ENCODE measurements around the gene DLST. TPM values are rescaled to one million over a fixed set of nuclear protein-coding genes. Genes with fewer than 3 reads are reported as not detected.
"Not testable (repeated sequence)": the region's sequence is repeated elsewhere in the genome, so short reads cannot be mapped to it uniquely, and the experiment has no call there.

Gene DLST
- total and polyA plus RNA-seq, 3 experiments from 2014 or later: 8.8 to 161 (median 160) TPM

GRCh38 chr14:74932936-74933335 is 51.2 kb downstream of the DLST start:
- Mint-ChIP-seq H3K4me1 (peaks cover 12 to 17% (median 12%) of the 10 kb centered on the region in 3 donors), H3K27me3 (peaks cover 3 to 20% of the 10 kb centered on the region in 2 donors)
- H3K27ac Mint-ChIP-seq; H3K9me3 ChIP-seq (ENCODE audit: low read length); H3K27ac ChIP-seq (ENCODE audit: low read depth, low read length); H3K9me3 Mint-ChIP-seq; H3K27me3 ChIP-seq (ENCODE audit: insufficient read depth, low read length, poor library complexity, severe bottlenecking); H3K4me3 ChIP-seq (ENCODE audit: low read length); CTCF ChIA-PET; POLR2A ChIA-PET; H3K4me3 Mint-ChIP-seq; H3K36me3 ChIP-seq (ENCODE audit: insufficient read depth, low read length); H3K4me1 ChIP-seq (ENCODE audit: insufficient read depth, low read length); H3K36me3 Mint-ChIP-seq; DNase-seq: not testable (repeated sequence)

DNA sequence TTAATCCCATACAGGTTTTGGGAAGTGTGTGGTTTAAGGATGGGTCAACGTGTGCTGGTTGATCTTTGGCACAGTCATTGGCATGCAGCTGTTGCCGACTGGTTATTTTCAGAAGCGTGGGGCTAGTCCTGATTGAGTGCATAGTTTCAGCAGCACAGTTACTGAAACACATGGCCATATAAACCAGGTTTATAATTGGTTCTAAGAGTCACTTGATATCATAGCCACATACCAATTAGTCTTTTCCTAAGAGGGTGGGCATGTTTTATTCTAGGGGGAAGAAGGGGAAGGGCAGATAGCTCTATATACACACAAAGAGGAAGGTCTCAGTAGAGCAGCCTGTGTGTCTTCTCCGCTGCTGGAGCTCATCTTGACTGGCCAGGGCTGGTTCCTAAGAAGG is 52.3 kb downstream of the DLST start:
- Mint-ChIP-seq H3K4me1 (peaks cover 12 to 21% (median 13%) of the 10 kb centered on the region in 3 donors), H3K9me3 (no peaks in the 10 kb centered on the region), H3K36me3 (peaks cover 0 to 2% (median 0%) of the 10 kb centered on the region in 3 donors), H3K4me3 (no peak overlapping the region), H3K27ac (no peak overlapping the region), H3K27me3 (peaks cover 3 to 20% of the 10 kb centered on the region in 2 donors)
- no peak overlapping the region for H3K27ac ChIP-seq (ENCODE audit: low read depth, low read length)
- ChIA-PET POLR2A (no interaction called here), CTCF (interaction anchor here (0.6 to 3.1 kb wide), 2 partner anchors 11 to 213 kb away, joined by 4 to 11 read pairs; no protein-coding TSS in a partner anchor)
- no peak overlapping the region for H3K4me3 ChIP-seq (ENCODE audit: low read length)
- no peaks in the 10 kb centered on the region for H3K4me1 ChIP-seq (ENCODE audit: insufficient read depth, low read length)
- H3K36me3 ChIP-seq (ENCODE audit: insufficient read depth, low read length): no peaks in the 10 kb centered on the region
- no peaks in the 10 kb centered on the region for H3K27me3 ChIP-seq (ENCODE audit: insufficient read depth, low read length, poor library complexity, severe bottlenecking)
- DNase-seq: no peak
- no peaks in the 10 kb centered on the region for H3K9me3 ChIP-seq (ENCODE audit: low read length)

GRCh38 chr14:74934476-74935359 is 53.0 kb downstream of the DLST start:
- Histone ChIP-seq H3K9me3 (ENCODE audit: low read length) (no peaks in the 10 kb centered on the region), H3K36me3 (ENCODE audit: insufficient read depth, low read length) (no peaks in the 10 kb centered on the region), H3K27me3 (ENCODE audit: insufficient read depth, low read length, poor library complexity, severe bottlenecking) (no peaks in the 10 kb centered on the region), H3K27ac (ENCODE audit: low read depth, low read length) (no peak overlapping the region), H3K4me1 (ENCODE audit: insufficient read depth, low read length) (no peaks in the 10 kb centered on the region), H3K4me3 (ENCODE audit: low read length) (no peak overlapping the region)
- DNase-seq: no peak
- Mint-ChIP-seq H3K4me1 (peaks cover 12 to 21% (median 13%) of the 10 kb centered on the region in 3 donors), H3K4me3 (no peak overlapping the region), H3K27ac (no peak overlapping the region), H3K9me3 (no peaks in the 10 kb centered on the region), H3K36me3 (peaks cover 0 to 2% (median 0%) of the 10 kb centered on the region in 3 donors), H3K27me3 (peaks cover 3 to 18% of the 10 kb centered on the region in 2 donors)
- ChIA-PET POLR2A (no interaction called here), CTCF (interaction anchor here (3.1 kb wide), 1 partner anchor 11 kb away, joined by 11 read pairs; no protein-coding TSS in a partner anchor)

- no peak overlapping the region for H3K4me3 Mint-ChIP-seq
- H3K4me3 ChIP-seq (ENCODE audit: low read length): no peak overlapping the region
- ChIA-PET POLR2A (no interaction called here), CTCF (interaction anchor here (3.1 kb wide), 1 partner anchor 10 kb away, joined by 11 read pairs; no protein-coding TSS in a partner anchor)
- no peaks in the 10 kb centered on the region for H3K9me3 Mint-ChIP-seq
- H3K4me1 Mint-ChIP-seq: peaks cover 13 to 21% (median 17%) of the 10 kb centered on the region in 3 donors
- DNase-seq: no peak
- H3K36me3 Mint-ChIP-seq: peaks cover 0 to 2% (median 0%) of the 10 kb centered on the region in 3 donors
- H3K9me3 ChIP-seq (ENCODE audit: low read length): no peaks in the 10 kb centered on the region
- H3K36me3 ChIP-seq (ENCODE audit: insufficient read depth, low read length): no peaks in the 10 kb centered on the region
- H3K27me3 ChIP-seq (ENCODE audit: insufficient read depth, low read length, poor library complexity, severe bottlenecking): no peaks in the 10 kb centered on the region
- no peak overlapping the region for H3K27ac Mint-ChIP-seq
- peaks cover 5% of the 10 kb centered on the region for H3K4me1 ChIP-seq (ENCODE audit: insufficient read depth, low read length)
- H3K27ac ChIP-seq (ENCODE audit: low read depth, low read length): no peak overlapping the region
- H3K27me3 Mint-ChIP-seq: peaks cover 3 to 15% of the 10 kb centered on the region in 2 donors
Measured at GRCh38 chr14:74935360-74935680, 53.6 kb downstream of the DLST start.

- peaks cover 8% of the 10 kb centered on the region for H3K4me1 ChIP-seq (ENCODE audit: insufficient read depth, low read length)
- POLR2A ChIA-PET: no interaction called here
- no peaks in the 10 kb centered on the region for H3K27me3 ChIP-seq (ENCODE audit: insufficient read depth, low read length, poor library complexity, severe bottlenecking)
- CTCF ChIA-PET: interaction anchor here (0.6 to 3.1 kb wide), 2 partner anchors 9 to 31 kb away, joined by 3 to 11 read pairs; no protein-coding TSS in a partner anchor
- no peak overlapping the region for H3K27ac Mint-ChIP-seq
- peaks cover 17 to 26% (median 20%) of the 10 kb centered on the region in 3 donors for H3K4me1 Mint-ChIP-seq
- no peak for DNase-seq
- H3K4me3 ChIP-seq (ENCODE audit: low read length): no peak overlapping the region
- peaks cover 0 to 2% (median 0%) of the 10 kb centered on the region in 3 donors for H3K36me3 Mint-ChIP-seq
- H3K27ac ChIP-seq (ENCODE audit: low read depth, low read length): no peak overlapping the region
- no peak overlapping the region for H3K4me3 Mint-ChIP-seq
- no peaks in the 10 kb centered on the region for H3K9me3 ChIP-seq (ENCODE audit: low read length)
- H3K27me3 Mint-ChIP-seq: peaks cover 3 to 15% of the 10 kb centered on the region in 2 donors
- no peaks in the 10 kb centered on the region for H3K9me3 Mint-ChIP-seq
- H3K36me3 ChIP-seq (ENCODE audit: insufficient read depth, low read length): no peaks in the 10 kb centered on the region
Measured at GRCh38 chr14:74936151-74936550, 54.4 kb downstream of the DLST start.

GRCh38 chr14:74936731-74937130 is 55.0 kb downstream of the DLST start:
- Mint-ChIP-seq H3K27ac (peak overlapping the region in 1 of 8 donors; percentile 0), H3K27me3 (peaks cover 3 to 15% of the 10 kb centered on the region in 2 donors), H3K9me3 (no peaks in the 10 kb centered on the region), H3K4me1 (peaks cover 22 to 31% (median 26%) of the 10 kb centered on the region in 3 donors), H3K4me3 (no peak overlapping the region), H3K36me3 (peaks cover 0 to 2% (median 0%) of the 10 kb centered on the region in 3 donors)
- Histone ChIP-seq H3K9me3 (ENCODE audit: low read length) (no peaks in the 10 kb centered on the region), H3K27ac (ENCODE audit: low read depth, low read length) (no peak overlapping the region), H3K27me3 (ENCODE audit: insufficient read depth, low read length, poor library complexity, severe bottlenecking) (no peaks in the 10 kb centered on the region), H3K4me3 (ENCODE audit: low read length) (no peak overlapping the region), H3K36me3 (ENCODE audit: insufficient read depth, low read length) (no peaks in the 10 kb centered on the region), H3K4me1 (ENCODE audit: insufficient read depth, low read length) (peaks cover 14% of the 10 kb centered on the region)
- ChIA-PET CTCF (interaction anchor here (3.1 kb wide), 1 partner anchor 9 kb away, joined by 11 read pairs; no protein-coding TSS in a partner anchor), POLR2A (no interaction called here)
- DNase-seq: no peak

GRCh38 chr14:74937171-74937570 is 55.5 kb downstream of the DLST start:
- Mint-ChIP-seq H3K27ac (peak overlapping the region in 2 of 8 donors; percentile 0 to 33), H3K27me3 (peaks cover 3 to 15% of the 10 kb centered on the region in 2 donors), H3K36me3 (peaks cover 0 to 2% (median 0%) of the 10 kb centered on the region in 3 donors), H3K9me3 (no peaks in the 10 kb centered on the region), H3K4me1 (peaks cover 25 to 35% (median 30%) of the 10 kb centered on the region in 3 donors), H3K4me3 (no peak overlapping the region)
- ChIA-PET POLR2A (no interaction called here), CTCF (no interaction called here)
- Histone ChIP-seq H3K36me3 (ENCODE audit: insufficient read depth, low read length) (no peaks in the 10 kb centered on the region), H3K27me3 (ENCODE audit: insufficient read depth, low read length, poor library complexity, severe bottlenecking) (no peaks in the 10 kb centered on the region), H3K4me3 (ENCODE audit: low read length) (no peak overlapping the region), H3K27ac (ENCODE audit: low read depth, low read length) (no peak overlapping the region), H3K9me3 (ENCODE audit: low read length) (no peaks in the 10 kb centered on the region), H3K4me1 (ENCODE audit: insufficient read depth, low read length) (peaks cover 18% of the 10 kb centered on the region)
- no peak for DNase-seq
